ENCODE results near the gene CFAP54. TPM values are rescaled to one million over a fixed set of nuclear protein-coding genes. Genes with fewer than 3 reads are reported as not detected.

CFAP54 gene
- 1 to 10 TPM; 3.0 to 5.4 (median 4.1) TPM for total RNA-seq

GRCh38 chr12:96489392-96490056 lies at the start of gene CFAP54:
CFAP54 (plus strand) TSS chr12:96489577; CDS start chr12:96489610, 33 bp downstream.
- intact Hi-C loops (cut with DNase I) = no loop called here
- TF ChIP-seq CTCF (IDR thresholded peaks at IDR 0.05) = peak; percentile 52 to 97 (median 87)
- TF ChIP-seq POLR2A (IDR thresholded peaks at IDR 0.05) = peak in 1 of 2 donors; percentile 18
- Histone ChIP-seq H3K4me1 (no peaks in the 10 kb centered on the region), H3K4me3 (replicated peaks in 1 of 3) (peak within 1 kb of the TSS; percentile 8 to 64 (median 47)), H3K36me3 (no peaks in the 10 kb centered on the region), H3K27me3 (no peaks in the 10 kb centered on the region), H3K27ac (peak within 1 kb of the TSS in 1 of 3 donors; percentile 5), H3K9me3 (no peaks in the 10 kb centered on the region)
- DNase-seq = peak; percentile 95 to 96
- WGBS, 2 donors = 1 to 2% methylated on average over 29 to 34 of the region's 53 CpGs

GRCh38 chr12:96441816-96442215 lies 47.6 kb upstream of the CFAP54 start:
- no peak for DNase-seq
- Histone ChIP-seq H3K4me1 (peaks cover 0 to 3% of the 10 kb centered on the region in 2 donors), H3K4me3 (replicated peaks in 1 of 3) (no peak overlapping the region), H3K36me3 (no peaks in the 10 kb centered on the region), H3K9me3 (no peaks in the 10 kb centered on the region), H3K27me3 (no peaks in the 10 kb centered on the region), H3K27ac (no peak overlapping the region)
- WGBS, 2 donors = 67 to 77% methylated on average over 3 of the region's 3 CpGs
- TF ChIP-seq POLR2A (IDR thresholded peaks at IDR 0.05) (no peak), CTCF (IDR thresholded peaks at IDR 0.05) (no peak)
- intact Hi-C loops (cut with DNase I) = no loop called here

- no peaks in the 10 kb centered on the region for H3K27me3 ChIP-seq
- WGBS, 2 donors = 89 to 92% methylated on average over 3 of the region's 3 CpGs
Observed at GRCh38 chr12:96442906-96443305, 46.5 kb upstream of the CFAP54 start.

GRCh38 chr12:96444399-96444798 lies 45.0 kb upstream of the CFAP54 start:
- H3K27ac ChIP-seq = no peak overlapping the region

More at GRCh38 chr12:96442906-96443305, 46.5 kb upstream of the CFAP54 start:
- TF ChIP-seq CTCF (IDR thresholded peaks at IDR 0.05) (no peak), POLR2A (IDR thresholded peaks at IDR 0.05) (no peak)
- no peaks in the 10 kb centered on the region for H3K36me3 ChIP-seq
- H3K27ac ChIP-seq = no peak overlapping the region
- DNase-seq = no peak
- no peaks in the 10 kb centered on the region for H3K9me3 ChIP-seq
- H3K4me1 ChIP-seq = peaks cover 0 to 3% of the 10 kb centered on the region in 2 donors
- intact Hi-C loops (cut with DNase I) = no loop called here
- no peak overlapping the region for H3K4me3 ChIP-seq (replicated peaks in 1 of 3)

More at GRCh38 chr12:96444399-96444798, 45.0 kb upstream of the CFAP54 start:
- TF ChIP-seq CTCF (IDR thresholded peaks at IDR 0.05) (no peak), POLR2A (IDR thresholded peaks at IDR 0.05) (no peak)
- Histone ChIP-seq H3K4me3 (replicated peaks in 1 of 3) (no peak overlapping the region), H3K9me3 (no peaks in the 10 kb centered on the region), H3K4me1 (peaks cover 0 to 3% of the 10 kb centered on the region in 2 donors), H3K36me3 (no peaks in the 10 kb centered on the region), H3K27me3 (no peaks in the 10 kb centered on the region)
- WGBS, 2 donors = 94 to 96% methylated on average over 10 of the region's 10 CpGs
- DNase-seq = no peak
- intact Hi-C loops (cut with DNase I) = no loop called here

Measured in thyroid gland (tissue), 4 donors.